SK-N-SH (cell line): ENCODE data around the gene PGLYRP3. TPM values are rescaled to one million over a fixed set of nuclear protein-coding genes. Genes with fewer than 3 reads are reported as not detected.

ENCODE experiments used
- CTCF ChIA-PET: fragments of 300-600, 350-600 bp; formaldehyde crosslinking; extraction: SDS; loops from one replicate; lab custom pipeline; 2021; lab: Yijun Ruan, JAX
- POLR2A ChIA-PET: fragments of 350-600 bp; sonication (Branson Sonifier 250); formaldehyde crosslinking; extraction: SDS; loops from one replicate; lab custom pipeline; 2020; ENCODE audit warnings: antibody characterized with exemption, inconsistent platforms; lab: Yijun Ruan, JAX
- DNase-seq: peaks from one replicate; pipeline ENCODE4 v3.0.0; 2012
- H2AFZ ChIP-seq: fragments of 200-600 bp; sonication (generic); 2 replicates; pipeline ENCODE4 v1.8.1; 2016; ENCODE audit warnings: antibody characterized with exemption, mild to moderate bottlenecking, low read depth
- H3F3A ChIP-seq: fragments of 200-600 bp; sonication (generic); replicated peaks from 2 replicates; pipeline ENCODE3; 2016; ENCODE audit warnings: antibody characterized with exemption, mild to moderate bottlenecking; ENCODE audit not compliant: insufficient read depth
- H3K27ac ChIP-seq, 2 experiments: fragments of 200-500 bp in 1 of 2; fragments of 200-600 bp in 1 of 2; sonication (Bioruptor generic) in 1 of 2; sonication (generic), shearing (Covaris generic) in 1 of 2; 2 replicates each; pipeline versions ENCODE4 v1.5.1 to v1.6.1; 2014 to 2016; ENCODE audit warnings: low read depth in 2 of 2, inconsistent platforms in 1 of 2, low read length in 1 of 2, mild to moderate bottlenecking in 1 of 2, mixed read lengths in 1 of 2
- H3K27me3 ChIP-seq: fragments of 200-600 bp; sonication (generic), shearing (Covaris generic); 2 replicates; pipeline ENCODE4 v1.6.1; 2016; ENCODE audit warnings: mixed run types; ENCODE audit not compliant: insufficient read depth
- H3K36me3 ChIP-seq, 2 experiments: fragments of 200-500 bp in 1 of 2; fragments of 200-600 bp in 1 of 2; sonication (Bioruptor generic) in 1 of 2; sonication (generic) in 1 of 2; replicated peaks in 1 of 2; 2 replicates each; pipeline versions ENCODE3 to v1.5.1; 2014 to 2016; ENCODE audit warnings: low read length in 1 of 2, mild to moderate bottlenecking in 1 of 2; ENCODE audit not compliant: insufficient read depth in 2 of 2, control insufficient read depth in 1 of 2
- H3K4me1 ChIP-seq, 2 experiments: fragments of 200-500 bp in 1 of 2; fragments of 200-600 bp in 1 of 2; sonication (Bioruptor generic) in 1 of 2; sonication (generic), shearing (Covaris generic) in 1 of 2; 2 replicates each; pipeline versions ENCODE4 v1.5.1 to v1.6.1; 2014 to 2016; ENCODE audit warnings: low read depth in 1 of 2, low read length in 1 of 2, mixed run types in 1 of 2; ENCODE audit not compliant: insufficient read depth in 2 of 2, control insufficient read depth in 1 of 2
- H3K4me2 ChIP-seq: fragments of 200-600 bp; sonication (generic), shearing (Covaris generic); 2 replicates; pipeline ENCODE4 v1.6.1; 2017; ENCODE audit warnings: mixed run types
- H3K4me3 ChIP-seq, 2 experiments: fragments of 200-500 bp in 1 of 2; fragments of 200-600 bp in 1 of 2; sonication (Bioruptor generic) in 1 of 2; sonication (generic), shearing (Covaris generic) in 1 of 2; 2 replicates each; pipeline versions ENCODE4 v1.5.1 to v1.8.1; 2014 to 2016; ENCODE audit warnings: low read depth in 2 of 2, inconsistent platforms in 1 of 2, low read length in 1 of 2, mild to moderate bottlenecking in 1 of 2, mixed read lengths in 1 of 2, moderate library complexity in 1 of 2
- H3K79me2 ChIP-seq: fragments of 200-600 bp; sonication (generic); 2 replicates; pipeline ENCODE4 v1.8.1; 2017; ENCODE audit warnings: mild to moderate bottlenecking; ENCODE audit not compliant: insufficient read depth
- H3K9ac ChIP-seq: fragments of 200-600 bp; sonication (generic); 2 replicates; pipeline ENCODE4 v1.6.1; 2017; ENCODE audit warnings: mixed run types
- H3K9me2 ChIP-seq: fragments of 200-600 bp; sonication (generic); 2 replicates; pipeline ENCODE4 v1.6.1; 2017; ENCODE audit warnings: mixed run types
- H3K9me3 ChIP-seq: fragments of 200-600 bp; sonication (generic); 2 replicates; pipeline ENCODE4 v1.6.1; 2017; ENCODE audit warnings: mixed run types, mild to moderate bottlenecking, moderate library complexity
- H4K20me1 ChIP-seq: fragments of 200-600 bp; sonication (generic); 2 replicates; pipeline ENCODE4 v1.6.1; 2017; ENCODE audit warnings: mild to moderate bottlenecking, mixed run types; ENCODE audit not compliant: insufficient read depth
- CHD2 ChIP-seq: fragments of 150-350 bp; IDR thresholded peaks from 2 replicates; pipeline ENCODE4 v1.6.1; 2018; ENCODE audit warnings: low read length; ENCODE audit not compliant: partially characterized antibody
- ELF1 ChIP-seq: IDR thresholded peaks from 2 replicates; pipeline ENCODE4 v1.4.0; 2012
- EP300 ChIP-seq, 2 experiments: IDR thresholded peaks; 2 replicates each; pipeline versions ENCODE4 v1.4.0 to v1.6.1; 2012; ENCODE audit warnings: borderline replicate concordance in 1 of 2, low read depth in 1 of 2, low read length in 1 of 2
- FOSL2 ChIP-seq: IDR thresholded peaks from 2 replicates; pipeline ENCODE4 v1.4.0; 2012; ENCODE audit warnings: low read depth, mild to moderate bottlenecking, moderate library complexity, borderline replicate concordance
- FOXJ3 ChIP-seq: sonication (generic); formaldehyde crosslinking; IDR thresholded peaks from 2 replicates; pipeline ENCODE4 v1.5.1; 2020; ENCODE audit warnings: mild to moderate bottlenecking, missing genetic modification reagents
- FOXM1 ChIP-seq: IDR thresholded peaks from 2 replicates; pipeline ENCODE4 v1.4.0; 2012; ENCODE audit warnings: low read depth, mild to moderate bottlenecking
- GABPA ChIP-seq: IDR thresholded peaks from 2 replicates; pipeline ENCODE4 v1.4.0; 2012; ENCODE audit warnings: low read depth, mild to moderate bottlenecking
- GATA2 ChIP-seq: sonication (generic); formaldehyde crosslinking; IDR thresholded peaks from 2 replicates; pipeline ENCODE4 v1.5.0; 2020; ENCODE audit warnings: mild to moderate bottlenecking, missing genetic modification reagents
- MAX ChIP-seq: IDR thresholded peaks from 2 replicates; pipeline ENCODE4 v1.4.0; 2012; ENCODE audit warnings: low read depth
- MEF2A ChIP-seq: IDR thresholded peaks from 2 replicates; pipeline ENCODE4 v1.4.0; 2012; ENCODE audit warnings: low read depth, borderline replicate concordance
- NRF1 ChIP-seq: IDR thresholded peaks from 2 replicates; pipeline ENCODE4 v1.6.1; 2012; ENCODE audit warnings: low read depth, mild to moderate bottlenecking, low read length
- POLR2AphosphoS5 ChIP-seq: IDR thresholded peaks from 2 replicates; pipeline ENCODE4 v1.6.1; 2012; ENCODE audit warnings: low read depth, low read length
- RAD21 ChIP-seq: IDR thresholded peaks from 2 replicates; pipeline ENCODE4 v1.6.1; 2012; ENCODE audit warnings: mild to moderate bottlenecking, low read length
- RCOR1 ChIP-seq: fragments of 150-350 bp; IDR thresholded peaks from 2 replicates; pipeline ENCODE4 v1.6.1; 2017; ENCODE audit warnings: antibody characterized with exemption, low read length
- SIN3A ChIP-seq: IDR thresholded peaks from 2 replicates; pipeline ENCODE4 v1.6.1; 2012; ENCODE audit warnings: low read depth, mild to moderate bottlenecking, low read length, moderate library complexity, borderline replicate concordance
- SMC3 ChIP-seq: IDR thresholded peaks from 2 replicates; pipeline ENCODE4 v1.6.1; 2012; ENCODE audit warnings: low read depth, low read length, improper control_type of control experiment
- TCF12 ChIP-seq: IDR thresholded peaks from 2 replicates; pipeline ENCODE4 v1.4.0; 2012
- TEAD4 ChIP-seq: IDR thresholded peaks from 2 replicates; pipeline ENCODE4 v1.4.0; 2012; ENCODE audit warnings: mild to moderate bottlenecking, borderline replicate concordance; ENCODE audit not compliant: insufficient read depth
- WGBS: methylation state at CpG from one replicate; pipeline ENCODE4 v1.1.6; 2017; ENCODE audit warnings: low lambda C conversion rate; 5-methylcytosine and 5-hydroxymethylcytosine counted together
- polyA plus RNA-seq, 3 experiments: library from polyadenylated mRNA; depleted of rRNA; stranded (reverse); fragments of >200 nt; gene quantifications; 2 replicates each; pipeline ENCODE4 v1.2.3, GENCODE V29; 2012
- TF ChIP-seq, protein P1 (sequence below): IDR thresholded peaks from 2 replicates; pipeline ENCODE4 v1.4.0; 2012; ENCODE audit warnings: low read depth, borderline replicate concordance
- TF ChIP-seq, protein P2 (sequence below): fragments of 150-350 bp; IDR thresholded peaks from 2 replicates; pipeline ENCODE4 v1.6.1; 2017; ENCODE audit warnings: antibody characterized with exemption, low read length, low read depth, borderline replicate concordance
- TF ChIP-seq, protein P3 (sequence below): IDR thresholded peaks from 2 replicates; pipeline ENCODE4 v1.4.0; 2012; ENCODE audit warnings: low read depth, borderline replicate concordance
- TF ChIP-seq, protein P4 (sequence below): fragments of 200-600 bp; sonication (generic); IDR thresholded peaks from 2 replicates; pipeline ENCODE4 v1.6.1; 2017; ENCODE audit warnings: antibody characterized with exemption, mild to moderate bottlenecking, moderate library complexity

The PGLYRP3 gene
- polyA plus RNA-seq, 1 of the 3 experiments (the other 2 are of a cell fraction) = not detected

DNA sequence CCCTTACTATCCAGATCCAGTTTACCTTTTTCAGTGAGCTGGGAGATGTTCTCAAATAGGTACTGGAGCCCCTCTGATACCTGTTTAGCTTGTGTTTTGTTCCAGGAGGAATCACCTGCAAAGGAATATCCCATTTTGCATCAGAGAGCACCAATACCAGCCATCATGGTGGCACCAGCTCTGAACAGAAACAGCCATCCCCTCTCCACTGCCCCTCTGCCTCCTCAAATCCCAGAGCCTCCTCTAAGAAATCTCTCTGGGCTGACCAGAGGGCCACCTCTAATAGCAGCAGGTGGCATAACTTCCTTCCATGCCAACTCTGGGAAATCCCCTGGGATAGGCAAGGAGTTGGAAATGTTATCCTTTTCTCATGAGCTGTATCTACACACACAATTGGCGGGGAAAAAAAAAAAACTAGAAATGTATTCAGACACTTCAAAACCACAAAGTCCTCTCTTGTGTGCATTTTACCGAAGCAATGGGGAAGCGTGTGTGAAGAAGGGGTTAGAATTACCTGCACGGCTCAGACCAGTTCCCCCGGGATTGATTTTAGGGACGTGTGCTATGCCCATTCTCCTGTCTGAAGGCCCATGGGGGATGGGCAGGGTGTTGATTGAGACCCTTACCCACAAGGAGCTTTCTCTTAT is 33.4 kb upstream of the PGLYRP3 start:
- Histone ChIP-seq H4K20me1 (no peaks in the 10 kb centered on the region), H3K27me3 (peaks cover 58% of the 10 kb centered on the region; the same call in 1 of the 2 replicates), H3F3A (no peaks in the 10 kb centered on the region), H3K9ac (no peak overlapping the region), H3K4me3 (no peak overlapping the region), H3K9me3 (no peaks in the 10 kb centered on the region), H2AFZ (no peak overlapping the region), H3K27ac (no peak overlapping the region), H3K4me1 (no peaks in the 10 kb centered on the region), H3K4me2 (no peak overlapping the region), H3K79me2 (no peaks in the 10 kb centered on the region), H3K9me2 (no peaks in the 10 kb centered on the region), H3K36me3 (no peaks in the 10 kb centered on the region)
- POLR2A ChIA-PET = no interaction called here
- WGBS = 29% methylated on average over 6 of the region's 6 CpGs
- DNase-seq = no peak
- CTCF ChIA-PET = interaction anchor here (0.7 to 1.4 kb wide), 2 partner anchors 149 to 164 kb away, joined by 3 to 7 read pairs; no protein-coding TSS in a partner anchor
- no peak for TF ChIP-seq FOXJ3 (CRISPR knock-in tag)
- TF ChIP-seq CHD2 = no peak
- TF ChIP-seq MEF2A = no peak
- TF ChIP-seq TCF12 = no peak
- TF ChIP-seq MAX = no peak
- TF ChIP-seq, protein P1, sequence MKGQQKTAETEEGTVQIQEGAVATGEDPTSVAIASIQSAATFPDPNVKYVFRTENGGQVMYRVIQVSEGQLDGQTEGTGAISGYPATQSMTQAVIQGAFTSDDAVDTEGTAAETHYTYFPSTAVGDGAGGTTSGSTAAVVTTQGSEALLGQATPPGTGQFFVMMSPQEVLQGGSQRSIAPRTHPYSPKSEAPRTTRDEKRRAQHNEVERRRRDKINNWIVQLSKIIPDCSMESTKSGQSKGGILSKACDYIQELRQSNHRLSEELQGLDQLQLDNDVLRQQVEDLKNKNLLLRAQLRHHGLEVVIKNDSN = no peak
- no peak for TF ChIP-seq GABPA
- TF ChIP-seq GATA2 = no peak
- TF ChIP-seq, protein P2, sequence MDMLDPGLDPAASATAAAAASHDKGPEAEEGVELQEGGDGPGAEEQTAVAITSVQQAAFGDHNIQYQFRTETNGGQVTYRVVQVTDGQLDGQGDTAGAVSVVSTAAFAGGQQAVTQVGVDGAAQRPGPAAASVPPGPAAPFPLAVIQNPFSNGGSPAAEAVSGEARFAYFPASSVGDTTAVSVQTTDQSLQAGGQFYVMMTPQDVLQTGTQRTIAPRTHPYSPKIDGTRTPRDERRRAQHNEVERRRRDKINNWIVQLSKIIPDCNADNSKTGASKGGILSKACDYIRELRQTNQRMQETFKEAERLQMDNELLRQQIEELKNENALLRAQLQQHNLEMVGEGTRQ = no peak
- TF ChIP-seq SIN3A = no peak
- no peak for TF ChIP-seq RCOR1
- TF ChIP-seq POLR2AphosphoS5 = no peak
- no peak for TF ChIP-seq SMC3
- no peak for TF ChIP-seq RAD21

GRCh38 chr1:153345187-153346076 is 32.7 kb upstream of the PGLYRP3 start:
- 9% methylated on average over 14 of the region's 14 CpGs for WGBS
- H3K27me3 ChIP-seq = peaks cover 51% of the 10 kb centered on the region; the same call in 1 of the 2 replicates
- POLR2A ChIA-PET = no interaction called here
- no peak overlapping the region for H3K4me2 ChIP-seq
- H3K9me3 ChIP-seq = no peaks in the 10 kb centered on the region
- no peaks in the 10 kb centered on the region for H3F3A ChIP-seq
- CTCF ChIA-PET = interaction anchor here (0.7 to 1.4 kb wide), 2 partner anchors 149 to 165 kb away, joined by 3 to 7 read pairs; no protein-coding TSS in a partner anchor
- no peaks in the 10 kb centered on the region for H3K9me2 ChIP-seq
- no peak overlapping the region for H2AFZ ChIP-seq
- H3K27ac ChIP-seq = no peak overlapping the region
- no peaks in the 10 kb centered on the region for H4K20me1 ChIP-seq
- H3K4me1 ChIP-seq = no peaks in the 10 kb centered on the region
- no peaks in the 10 kb centered on the region for H3K79me2 ChIP-seq
- no peak for DNase-seq
- no peak overlapping the region for H3K4me3 ChIP-seq
- no peaks in the 10 kb centered on the region for H3K36me3 ChIP-seq
- H3K9ac ChIP-seq = no peak overlapping the region
- TF ChIP-seq, protein P3, sequence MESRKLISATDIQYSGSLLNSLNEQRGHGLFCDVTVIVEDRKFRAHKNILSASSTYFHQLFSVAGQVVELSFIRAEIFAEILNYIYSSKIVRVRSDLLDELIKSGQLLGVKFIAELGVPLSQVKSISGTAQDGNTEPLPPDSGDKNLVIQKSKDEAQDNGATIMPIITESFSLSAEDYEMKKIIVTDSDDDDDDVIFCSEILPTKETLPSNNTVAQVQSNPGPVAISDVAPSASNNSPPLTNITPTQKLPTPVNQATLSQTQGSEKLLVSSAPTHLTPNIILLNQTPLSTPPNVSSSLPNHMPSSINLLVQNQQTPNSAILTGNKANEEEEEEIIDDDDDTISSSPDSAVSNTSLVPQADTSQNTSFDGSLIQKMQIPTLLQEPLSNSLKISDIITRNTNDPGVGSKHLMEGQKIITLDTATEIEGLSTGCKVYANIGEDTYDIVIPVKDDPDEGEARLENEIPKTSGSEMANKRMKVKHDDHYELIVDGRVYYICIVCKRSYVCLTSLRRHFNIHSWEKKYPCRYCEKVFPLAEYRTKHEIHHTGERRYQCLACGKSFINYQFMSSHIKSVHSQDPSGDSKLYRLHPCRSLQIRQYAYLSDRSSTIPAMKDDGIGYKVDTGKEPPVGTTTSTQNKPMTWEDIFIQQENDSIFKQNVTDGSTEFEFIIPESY = no peak
- TF ChIP-seq FOSL2 (no peak), ELF1 (no peak), FOXM1 (no peak), TEAD4 (no peak), EP300 (IDR thresholded peaks at IDR 0.05; ENCODE audit: borderline replicate concordance in 1 of 2, low read depth in 1 of 2, low read length in 1 of 2) (no peak), NRF1 (no peak), GATA2 (no peak)
- TF ChIP-seq, protein P4, sequence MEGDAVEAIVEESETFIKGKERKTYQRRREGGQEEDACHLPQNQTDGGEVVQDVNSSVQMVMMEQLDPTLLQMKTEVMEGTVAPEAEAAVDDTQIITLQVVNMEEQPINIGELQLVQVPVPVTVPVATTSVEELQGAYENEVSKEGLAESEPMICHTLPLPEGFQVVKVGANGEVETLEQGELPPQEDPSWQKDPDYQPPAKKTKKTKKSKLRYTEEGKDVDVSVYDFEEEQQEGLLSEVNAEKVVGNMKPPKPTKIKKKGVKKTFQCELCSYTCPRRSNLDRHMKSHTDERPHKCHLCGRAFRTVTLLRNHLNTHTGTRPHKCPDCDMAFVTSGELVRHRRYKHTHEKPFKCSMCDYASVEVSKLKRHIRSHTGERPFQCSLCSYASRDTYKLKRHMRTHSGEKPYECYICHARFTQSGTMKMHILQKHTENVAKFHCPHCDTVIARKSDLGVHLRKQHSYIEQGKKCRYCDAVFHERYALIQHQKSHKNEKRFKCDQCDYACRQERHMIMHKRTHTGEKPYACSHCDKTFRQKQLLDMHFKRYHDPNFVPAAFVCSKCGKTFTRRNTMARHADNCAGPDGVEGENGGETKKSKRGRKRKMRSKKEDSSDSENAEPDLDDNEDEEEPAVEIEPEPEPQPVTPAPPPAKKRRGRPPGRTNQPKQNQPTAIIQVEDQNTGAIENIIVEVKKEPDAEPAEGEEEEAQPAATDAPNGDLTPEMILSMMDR = no peak
